ENCODE data around the gene KLHL1. TPM values are rescaled to one million over a fixed set of nuclear protein-coding genes. Genes with fewer than 3 reads are reported as not detected.

The KLHL1 gene
- total and polyA plus RNA-seq, 9 of the 15 experiments (the other 6 are each of a cell fraction or from before 2014, with no cell fraction given) = not detected

GRCh38 chr13:69809152-69809551 lies 299.1 kb downstream of the KLHL1 start (continued):
- TF ChIP-seq HDAC3 (IDR thresholded peaks at IDR 0.05; ENCODE audit: borderline replicate concordance, partially characterized antibody) (no peak), ZNF224 (CRISPR knock-in tag; IDR thresholded peaks at IDR 0.05) (no peak), NEUROD1 (IDR thresholded peaks at IDR 0.05; ENCODE audit: borderline replicate concordance, low read depth, low read length, partially characterized antibody) (no peak), PKNOX1 (IDR thresholded peaks at IDR 0.05) (no peak), BACH1 (tag; IDR thresholded peaks at IDR 0.05) (no peak), CREBBP (IDR thresholded peaks at IDR 0.05; ENCODE audit: low read depth, low read length) (no peak), ZBTB12 (CRISPR knock-in tag; IDR thresholded peaks at IDR 0.05) (no peak), SMARCB1 (IDR thresholded peaks at IDR 0.05; ENCODE audit: insufficient read length, low read depth) (no peak), PCBP1 (IDR thresholded peaks at IDR 0.05; ENCODE audit: low read depth, low read length, poor library complexity, severe bottlenecking) (no peak), TAF15 (IDR thresholded peaks at IDR 0.05; ENCODE audit: low read depth, low read length) (no peak), THRAP3 (IDR thresholded peaks at IDR 0.05; ENCODE audit: borderline replicate concordance) (no peak), ZKSCAN8 (CRISPR knock-in tag; IDR thresholded peaks at IDR 0.05) (no peak), ZBTB34 (CRISPR knock-in tag; IDR thresholded peaks at IDR 0.05) (no peak), ZBTB17 (CRISPR knock-in tag; IDR thresholded peaks at IDR 0.05) (no peak), ZNF398 (CRISPR knock-in tag; IDR thresholded peaks at IDR 0.05) (no peak)
